Spleen (tissue), 7 donors: ENCODE data around the gene HDAC9.

ENCODE experiments used
- POLR2A ChIP-seq, 3 donors: fragments of 450-650 bp; IDR thresholded peaks; one replicate each; pipeline ENCODE4 v1.5.1; 2017; ENCODE audit warnings: antibody characterized with exemption in 3 of 3, mild to moderate bottlenecking in 1 of 3
- POLR2AphosphoS5 ChIP-seq, 3 donors: sonication (generic); formaldehyde crosslinking; IDR thresholded peaks; one replicate each; pipeline ENCODE4 v1.5.1; 2017; ENCODE audit warnings: antibody characterized with exemption in 3 of 3
- TF ChIP-seq, protein P1 (sequence below), 11 experiments: fragments of 200-600 bp in 7 of 11; fragments of 450-650 bp in 4 of 11; sonication (generic) in 4 of 11; IDR thresholded peaks in 8 of 11; conservative IDR thresholded peaks in 3 of 11; 1 replicate in 7 of 11; 2 replicates in 4 of 11; pipeline versions ENCODE4 v1.4.0 to v1.8.0; 2016 to 2021; ENCODE audit warnings: antibody characterized with exemption in 11 of 11, inconsistent platforms in 4 of 11, mild to moderate bottlenecking in 1 of 11
- donor health status: DM: no; HTN: no; CAD: no; lungs with moderate emphysema.
- donor health status: DM: no; HTN: no; CAD: no.
- donor health status: DM: no; HTN: no; CAD: no.

DNA sequence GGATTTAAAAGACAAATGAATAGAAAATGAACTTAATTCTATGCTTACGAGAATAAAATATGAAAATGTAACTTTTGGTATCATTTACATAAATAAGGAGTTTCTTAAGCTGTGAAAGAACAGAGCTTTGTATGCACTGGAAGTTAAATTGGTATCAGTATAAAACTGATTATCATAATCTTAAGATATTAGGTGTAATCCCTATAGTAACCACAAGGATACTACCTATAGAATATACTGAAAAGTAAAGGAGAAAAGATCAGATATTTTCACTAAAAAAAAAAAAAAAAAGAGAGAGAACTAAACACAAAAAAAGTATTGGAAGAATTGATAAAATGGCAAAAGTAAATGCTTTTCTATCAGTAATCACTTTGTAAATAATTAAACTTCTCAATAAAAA is 521.8 kb downstream of the HDAC9 start:
- TF ChIP-seq POLR2A (IDR thresholded peaks at IDR 0.05), result no peak
- TF ChIP-seq, protein P1, sequence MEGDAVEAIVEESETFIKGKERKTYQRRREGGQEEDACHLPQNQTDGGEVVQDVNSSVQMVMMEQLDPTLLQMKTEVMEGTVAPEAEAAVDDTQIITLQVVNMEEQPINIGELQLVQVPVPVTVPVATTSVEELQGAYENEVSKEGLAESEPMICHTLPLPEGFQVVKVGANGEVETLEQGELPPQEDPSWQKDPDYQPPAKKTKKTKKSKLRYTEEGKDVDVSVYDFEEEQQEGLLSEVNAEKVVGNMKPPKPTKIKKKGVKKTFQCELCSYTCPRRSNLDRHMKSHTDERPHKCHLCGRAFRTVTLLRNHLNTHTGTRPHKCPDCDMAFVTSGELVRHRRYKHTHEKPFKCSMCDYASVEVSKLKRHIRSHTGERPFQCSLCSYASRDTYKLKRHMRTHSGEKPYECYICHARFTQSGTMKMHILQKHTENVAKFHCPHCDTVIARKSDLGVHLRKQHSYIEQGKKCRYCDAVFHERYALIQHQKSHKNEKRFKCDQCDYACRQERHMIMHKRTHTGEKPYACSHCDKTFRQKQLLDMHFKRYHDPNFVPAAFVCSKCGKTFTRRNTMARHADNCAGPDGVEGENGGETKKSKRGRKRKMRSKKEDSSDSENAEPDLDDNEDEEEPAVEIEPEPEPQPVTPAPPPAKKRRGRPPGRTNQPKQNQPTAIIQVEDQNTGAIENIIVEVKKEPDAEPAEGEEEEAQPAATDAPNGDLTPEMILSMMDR (IDR thresholded peaks at IDR 0.05 in 8 of 11, conservative IDR thresholded peaks at IDR 0.05 in 3 of 11), result no peak
- no peak for TF ChIP-seq POLR2AphosphoS5 (IDR thresholded peaks at IDR 0.05)
